K562 (cell line): Measurements from ENCODE around the gene VWA8. TPM values are rescaled to one million over a fixed set of nuclear protein-coding genes. Genes with fewer than 3 reads are reported as not detected.

Experiments
- ATAC-seq: fragments of 200-7000 bp; cut with Tn5 transposase; 3 replicates; pipeline ENCODE4 v1.9.1; 2020; ENCODE audit warnings: moderate library complexity
- BruUV-seq: library from RNA; stranded (reverse); fragments of 400-500 nt; replicated peaks from 2 replicates; lab custom pipeline; 2021; lab: Mats Ljungman, UMichigan
- CTCF ChIA-PET: fragments of 300-600 bp; formaldehyde crosslinking; extraction: SDS; loops from one replicate; lab custom pipeline; 2021; ENCODE audit warnings: low intra/inter-chr PET ratio; lab: Yijun Ruan, JAX
- POLR2A ChIA-PET: fragments of 300-600, 350-650 bp; sonication (Branson Sonifier 250); formaldehyde crosslinking; extraction: SDS; loops from one replicate; lab custom pipeline; 2021; ENCODE audit warnings: antibody characterized with exemption, inconsistent platforms; lab: Yijun Ruan, JAX
- DNase-seq, 4 experiments: peaks; one replicate each; pipeline versions ENCODE4 v3.0.0 to v3.0.0-alpha.2; 2011 to 2018; ENCODE audit warnings: low spot score in 3 of 4, mixed read lengths in 3 of 4; ENCODE audit errors: extremely low read depth in 1 of 4
- FAIRE-seq: peaks from 2 replicates; lab custom pipeline; 2011; peaks lifted over from hg19 to GRCh38; lab: Jason Lieb, UNC
- H2AFZ ChIP-seq: 2 replicates; pipeline ENCODE4 v1.6.0; 2011; ENCODE audit warnings: low read depth, low read length, control low read depth, inconsistent platforms
- H3K27ac ChIP-seq: fragments of 200-600 bp; 3 replicates; pipeline ENCODE4 v1.8.0; 2011; ENCODE audit warnings: low read depth, mild to moderate bottlenecking, control low read depth, inconsistent platforms, low read length, moderate library complexity, mixed read lengths; ENCODE audit errors: extremely low read depth
- H3K27me3 ChIP-seq, 2 experiments: fragments of 300-600 bp in 1 of 2; 2 replicates in 1 of 2; 3 replicates in 1 of 2; pipeline versions ENCODE4 v1.6.0 to v1.8.0; 2011; ENCODE audit warnings: inconsistent platforms in 2 of 2, low read length in 2 of 2, mild to moderate bottlenecking in 1 of 2, mixed read lengths in 1 of 2, moderate library complexity in 1 of 2; ENCODE audit not compliant: control insufficient read depth in 2 of 2, insufficient read depth in 2 of 2
- H3K36me3 ChIP-seq: fragments of 300-600 bp; 3 replicates; pipeline ENCODE4 v1.8.0; 2011; ENCODE audit warnings: mild to moderate bottlenecking, low read length, inconsistent platforms; ENCODE audit not compliant: control insufficient read depth, insufficient read depth
- H3K4me1 ChIP-seq, 2 experiments: fragments of 200-600 bp in 1 of 2; replicated peaks in 1 of 2; 2 replicates in 1 of 2; 3 replicates in 1 of 2; pipeline versions ENCODE4 v1.5.1 to v1.8.0; 2011; ENCODE audit warnings: inconsistent platforms in 2 of 2, low read length in 2 of 2, mild to moderate bottlenecking in 1 of 2, mixed read lengths in 1 of 2, moderate library complexity in 1 of 2; ENCODE audit not compliant: control insufficient read depth in 2 of 2, insufficient read depth in 2 of 2
- H3K4me2 ChIP-seq: 2 replicates; pipeline ENCODE4 v1.6.1; 2011; ENCODE audit warnings: low read length, control low read depth, inconsistent platforms, mixed read lengths; ENCODE audit not compliant: insufficient read depth
- H3K4me3 ChIP-seq: fragments of 200-600 bp; sonication (generic), shearing (Covaris generic); 2 replicates; pipeline ENCODE4 v1.5.1; 2016; ENCODE audit warnings: control low read depth, inconsistent platforms
- H3K79me2 ChIP-seq: fragments of 200-600 bp; 3 replicates; pipeline ENCODE4 v1.8.0; 2011; ENCODE audit warnings: low read length, inconsistent platforms; ENCODE audit not compliant: control insufficient read depth, insufficient read depth
- H3K9ac ChIP-seq, 2 experiments: 2 replicates each; pipeline versions ENCODE4 v1.6.0 to v1.6.1; 2011; ENCODE audit warnings: low read depth in 2 of 2, low read length in 2 of 2, control low read depth in 1 of 2, inconsistent platforms in 1 of 2, mild to moderate bottlenecking in 1 of 2, mixed read lengths in 1 of 2; ENCODE audit not compliant: insufficient read depth in 1 of 2
- H3K9me1 ChIP-seq: one replicate; pipeline ENCODE4 v1.6.0; 2011; ENCODE audit warnings: inconsistent platforms, mild to moderate bottlenecking, low read length, moderate library complexity; ENCODE audit not compliant: control insufficient read depth, insufficient read depth
- H3K9me3 ChIP-seq: replicated peaks from 2 replicates; pipeline ENCODE4 v1.5.1; 2011; ENCODE audit warnings: low read depth, low read length, inconsistent platforms; ENCODE audit not compliant: control insufficient read depth, insufficient read depth
- H4K20me1 ChIP-seq: replicated peaks from 2 replicates; pipeline ENCODE4 v1.6.1; 2011; ENCODE audit warnings: low read length, inconsistent platforms, mixed read lengths; ENCODE audit not compliant: control insufficient read depth, insufficient read depth
- C11orf30 ChIP-seq: fragments of 450-650 bp; IDR thresholded peaks from 2 replicates; pipeline ENCODE4 v1.6.1; 2016; ENCODE audit warnings: low read depth, mild to moderate bottlenecking
- CEBPG ChIP-seq, 3 experiments: fragments of 200-800 bp in 1 of 3; sonication (Bioruptor generic) in 1 of 3; sonication (generic) in 1 of 3; formaldehyde crosslinking in 1 of 3; IDR thresholded peaks in 2 of 3; conservative IDR thresholded peaks in 1 of 3; 2 replicates each; pipeline versions ENCODE4 v1.6.1 to v1.8.0; 2016 to 2022; ENCODE audit warnings: missing compliant biosample characterization in 2 of 3, missing genetic modification characterization in 2 of 3, mild to moderate bottlenecking in 1 of 3, missing genetic modification reagents in 1 of 3
- ETV5 ChIP-seq: sonication (generic); formaldehyde crosslinking; IDR thresholded peaks from 2 replicates; pipeline ENCODE4 v1.4.0; 2020; ENCODE audit warnings: low read depth, mild to moderate bottlenecking, missing genetic modification reagents
- FOXK1 ChIP-seq: sonication (generic); formaldehyde crosslinking; IDR thresholded peaks from 2 replicates; pipeline ENCODE4 v1.8.0; 2022; ENCODE audit warnings: missing genetic modification reagents, mild to moderate bottlenecking, borderline replicate concordance
- GATAD2A ChIP-seq: fragments of 450-650 bp; IDR thresholded peaks from 2 replicates; pipeline ENCODE4 v1.6.1; 2017
- MCM7 ChIP-seq, 2 experiments: fragments of 450-650 bp; IDR thresholded peaks; 2 replicates each; pipeline ENCODE4 v1.6.1; 2016 to 2018
- POLR3A ChIP-seq: IDR thresholded peaks from 2 replicates; pipeline ENCODE4 v1.6.1; 2011; ENCODE audit warnings: borderline replicate concordance, mild to moderate bottlenecking, moderate library complexity; ENCODE audit not compliant: insufficient read length, insufficient read depth; ENCODE audit errors: extremely low read depth
- SIX5 ChIP-seq, 2 experiments: IDR thresholded peaks; 2 replicates each; pipeline ENCODE4 v1.6.1; 2011; ENCODE audit warnings: low read length in 2 of 2, borderline replicate concordance in 1 of 2, low read depth in 1 of 2, mild to moderate bottlenecking in 1 of 2, moderate library complexity in 1 of 2; ENCODE audit not compliant: insufficient read depth in 1 of 2
- TAF15 ChIP-seq: fragments of 200-400 bp; formaldehyde crosslinking; IDR thresholded peaks from 2 replicates; pipeline ENCODE4 v1.6.1; 2017; ENCODE audit warnings: mild to moderate bottlenecking, low read depth, low read length, moderate library complexity
- TRIM24 ChIP-seq, 2 experiments: fragments of 450-650 bp; IDR thresholded peaks; 2 replicates each; pipeline ENCODE4 v1.6.1; 2016
- ZNF143 ChIP-seq: sonication (generic); formaldehyde crosslinking; IDR thresholded peaks from 2 replicates; pipeline ENCODE4 v1.9.0; 2022; ENCODE audit warnings: mild to moderate bottlenecking, missing genetic modification reagents
- WGBS: fragments of 100-300 bp; shearing (Covaris generic); methylation state at CpG from one replicate; pipeline ENCODE4 v1.1.6; 2016; ENCODE audit warnings: low coverage, mixed read lengths; ENCODE audit not compliant: insufficient coverage; ENCODE audit errors: missing lambda C conversion rate; 5-methylcytosine and 5-hydroxymethylcytosine counted together
- in situ Hi-C: fragments of 300-500 bp; cut with MboI; formaldehyde crosslinking; loops from 4 replicates; pipeline ENCODE4 v1.15.0; 2018; ENCODE audit warnings: inconsistent platforms, mixed read lengths
- intact Hi-C: fragments of 100-400 bp; cut with micrococcal nuclease; formaldehyde crosslinking; loops from 2 replicates; pipeline ENCODE4 v1.14.2; 2022
- polyA plus RNA-seq, 8 experiments: library from polyadenylated mRNA; depleted of rRNA in 4 of 8; stranded (reverse) in 5 of 8; unstranded in 3 of 8; fragments of >200 nt; fragmentation: Nextera tagmentation in 2 of 8; fragmentation: Illumina TruSeq in 1 of 8; extraction: Ambion mirVana in 2 of 8; extraction: Trizol in 1 of 8; gene quantifications; 2 replicates each; pipeline versions ENCODE4 v1.2.1 to v1.2.3, GENCODE V29; 2011 to 2014; ENCODE audit warnings: inconsistent platforms in 1 of 8, missing spikeins in 1 of 8
- total RNA-seq, 7 experiments: library from RNA; depleted of rRNA in 6 of 7; stranded (reverse); fragments of >200 nt in 6 of 7; fragmentation: Illumina TruSeq in 2 of 7; extraction: Trizol in 2 of 7; gene quantifications; 2 replicates each; pipeline versions ENCODE4 v1.2.1 to v1.2.3, GENCODE V29; 2011 to 2021; ENCODE audit warnings: low replicate concordance in 1 of 7
- TF ChIP-seq, protein P1 (sequence below): fragments of 250-450 bp; sonication (Bioruptor Pico); IDR thresholded peaks from 2 replicates; pipeline ENCODE4 v1.5.0; 2020; ENCODE audit warnings: mild to moderate bottlenecking, borderline replicate concordance
- TF ChIP-seq, protein P2 (sequence below): fragments of 450-650 bp; IDR thresholded peaks from 2 replicates; pipeline ENCODE4 v1.6.1; 2016; ENCODE audit warnings: borderline replicate concordance
- TF ChIP-seq, protein P3 (sequence below), 2 experiments: fragments of 450-650 bp in 1 of 2; sonication (generic) in 1 of 2; formaldehyde crosslinking; conservative IDR thresholded peaks; 2 replicates each; pipeline versions ENCODE4 v1.4.0 to v1.8.1; 2020 to 2022; ENCODE audit warnings: mild to moderate bottlenecking in 1 of 2, missing genetic modification reagents in 1 of 2
- TF ChIP-seq, protein P4 (sequence below): sonication (generic); formaldehyde crosslinking; IDR thresholded peaks from 2 replicates; pipeline ENCODE4 v1.8.0; 2022; ENCODE audit warnings: missing genetic modification reagents, mild to moderate bottlenecking, borderline replicate concordance

VWA8 gene
- total and polyA plus RNA-seq, 9 of the 15 experiments (the other 6 are each of a cell fraction or from before 2014, with no cell fraction given): 2.1 to 18.5 (median 13.3) TPM

DNA sequence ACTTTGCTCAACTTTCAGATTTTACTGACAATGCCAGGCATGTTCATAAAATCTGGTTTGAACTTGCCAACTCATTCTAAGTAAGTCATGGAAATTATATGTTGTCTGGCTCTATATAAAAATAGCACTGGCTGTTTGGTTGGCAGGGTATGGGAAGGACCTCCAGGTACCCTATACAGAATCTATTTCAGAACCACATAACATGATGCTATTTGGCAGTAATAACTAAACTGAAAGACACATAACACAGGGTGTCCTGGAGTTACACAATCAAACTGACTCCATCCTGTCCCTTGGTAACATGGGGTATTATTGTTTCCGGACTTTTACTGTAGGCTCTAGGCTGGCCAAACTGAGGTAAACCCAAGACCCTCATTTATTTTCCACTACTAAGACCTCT lies 254.8 kb downstream of the VWA8 start:
- intact Hi-C loops (no loop called here), in situ Hi-C loops (no loop called here)
- H3K9me3 ChIP-seq: no peaks in the 10 kb centered on the region
- peaks cover 1% of the 10 kb centered on the region; the same call in 1 of the 3 replicates for H3K36me3 ChIP-seq
- no TSS peak for BruUV-seq
- POLR2A ChIA-PET: no interaction called here
- no peak overlapping the region for H3K9ac ChIP-seq
- no peaks in the 10 kb centered on the region for H3K27me3 ChIP-seq
- no peaks in the 10 kb centered on the region for H3K9me1 ChIP-seq
- no peaks in the 10 kb centered on the region for H3K79me2 ChIP-seq
- WGBS: 88% methylated on average over 1 of the region's 1 CpG
- H4K20me1 ChIP-seq: no peaks in the 10 kb centered on the region
- CTCF ChIA-PET: no interaction called here
- DNase-seq (no peak), ATAC-seq (no peak), FAIRE-seq (no peak)
- H3K27ac ChIP-seq: no peak overlapping the region
- peaks cover 0 to under 1% of the 10 kb centered on the region in 2 experiments; a peak in 2 of 5 replicates for H3K4me1 ChIP-seq
- H3K4me3 ChIP-seq: no peak overlapping the region
- no peak overlapping the region for H2AFZ ChIP-seq
- no peak overlapping the region for H3K4me2 ChIP-seq
- no peak for TF ChIP-seq ETV5
- TF ChIP-seq, protein P1, sequence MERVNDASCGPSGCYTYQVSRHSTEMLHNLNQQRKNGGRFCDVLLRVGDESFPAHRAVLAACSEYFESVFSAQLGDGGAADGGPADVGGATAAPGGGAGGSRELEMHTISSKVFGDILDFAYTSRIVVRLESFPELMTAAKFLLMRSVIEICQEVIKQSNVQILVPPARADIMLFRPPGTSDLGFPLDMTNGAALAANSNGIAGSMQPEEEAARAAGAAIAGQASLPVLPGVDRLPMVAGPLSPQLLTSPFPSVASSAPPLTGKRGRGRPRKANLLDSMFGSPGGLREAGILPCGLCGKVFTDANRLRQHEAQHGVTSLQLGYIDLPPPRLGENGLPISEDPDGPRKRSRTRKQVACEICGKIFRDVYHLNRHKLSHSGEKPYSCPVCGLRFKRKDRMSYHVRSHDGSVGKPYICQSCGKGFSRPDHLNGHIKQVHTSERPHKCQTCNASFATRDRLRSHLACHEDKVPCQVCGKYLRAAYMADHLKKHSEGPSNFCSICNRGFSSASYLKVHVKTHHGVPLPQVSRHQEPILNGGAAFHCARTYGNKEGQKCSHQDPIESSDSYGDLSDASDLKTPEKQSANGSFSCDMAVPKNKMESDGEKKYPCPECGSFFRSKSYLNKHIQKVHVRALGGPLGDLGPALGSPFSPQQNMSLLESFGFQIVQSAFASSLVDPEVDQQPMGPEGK (CRISPR knock-in tag): no peak
- TF ChIP-seq CEBPG (CRISPR knock-in tag; IDR thresholded peaks at IDR 0.05): no peak
- TF ChIP-seq CEBPG (tag; conservative IDR thresholded peaks at IDR 0.05 in 1 of 2, IDR thresholded peaks at IDR 0.05 in 1 of 2): no peak
- TF ChIP-seq, protein P2, sequence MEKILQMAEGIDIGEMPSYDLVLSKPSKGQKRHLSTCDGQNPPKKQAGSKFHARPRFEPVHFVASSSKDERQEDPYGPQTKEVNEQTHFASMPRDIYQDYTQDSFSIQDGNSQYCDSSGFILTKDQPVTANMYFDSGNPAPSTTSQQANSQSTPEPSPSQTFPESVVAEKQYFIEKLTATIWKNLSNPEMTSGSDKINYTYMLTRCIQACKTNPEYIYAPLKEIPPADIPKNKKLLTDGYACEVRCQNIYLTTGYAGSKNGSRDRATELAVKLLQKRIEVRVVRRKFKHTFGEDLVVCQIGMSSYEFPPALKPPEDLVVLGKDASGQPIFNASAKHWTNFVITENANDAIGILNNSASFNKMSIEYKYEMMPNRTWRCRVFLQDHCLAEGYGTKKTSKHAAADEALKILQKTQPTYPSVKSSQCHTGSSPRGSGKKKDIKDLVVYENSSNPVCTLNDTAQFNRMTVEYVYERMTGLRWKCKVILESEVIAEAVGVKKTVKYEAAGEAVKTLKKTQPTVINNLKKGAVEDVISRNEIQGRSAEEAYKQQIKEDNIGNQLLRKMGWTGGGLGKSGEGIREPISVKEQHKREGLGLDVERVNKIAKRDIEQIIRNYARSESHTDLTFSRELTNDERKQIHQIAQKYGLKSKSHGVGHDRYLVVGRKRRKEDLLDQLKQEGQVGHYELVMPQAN: no peak
- TF ChIP-seq SIX5 (IDR thresholded peaks at IDR 0.05; ENCODE audit: borderline replicate concordance in 1 of 2, insufficient read depth in 1 of 2, low read depth in 1 of 2, low read length in 2 of 2): no peak
- no peak for TF ChIP-seq MCM7 (IDR thresholded peaks at IDR 0.05)
- no peak for TF ChIP-seq TRIM24 (IDR thresholded peaks at IDR 0.05)
- TF ChIP-seq GATAD2A: no peak
- TF ChIP-seq FOXK1 (CRISPR knock-in tag): no peak
- no peak for TF ChIP-seq TAF15
- no peak for TF ChIP-seq C11orf30
- no peak for TF ChIP-seq POLR3A
- TF ChIP-seq, protein P3, sequence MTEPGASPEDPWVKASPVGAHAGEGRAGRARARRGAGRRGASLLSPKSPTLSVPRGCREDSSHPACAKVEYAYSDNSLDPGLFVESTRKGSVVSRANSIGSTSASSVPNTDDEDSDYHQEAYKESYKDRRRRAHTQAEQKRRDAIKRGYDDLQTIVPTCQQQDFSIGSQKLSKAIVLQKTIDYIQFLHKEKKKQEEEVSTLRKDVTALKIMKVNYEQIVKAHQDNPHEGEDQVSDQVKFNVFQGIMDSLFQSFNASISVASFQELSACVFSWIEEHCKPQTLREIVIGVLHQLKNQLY (CRISPR knock-in tag; conservative IDR thresholded peaks at IDR 0.05): no peak
- TF ChIP-seq, protein P4, sequence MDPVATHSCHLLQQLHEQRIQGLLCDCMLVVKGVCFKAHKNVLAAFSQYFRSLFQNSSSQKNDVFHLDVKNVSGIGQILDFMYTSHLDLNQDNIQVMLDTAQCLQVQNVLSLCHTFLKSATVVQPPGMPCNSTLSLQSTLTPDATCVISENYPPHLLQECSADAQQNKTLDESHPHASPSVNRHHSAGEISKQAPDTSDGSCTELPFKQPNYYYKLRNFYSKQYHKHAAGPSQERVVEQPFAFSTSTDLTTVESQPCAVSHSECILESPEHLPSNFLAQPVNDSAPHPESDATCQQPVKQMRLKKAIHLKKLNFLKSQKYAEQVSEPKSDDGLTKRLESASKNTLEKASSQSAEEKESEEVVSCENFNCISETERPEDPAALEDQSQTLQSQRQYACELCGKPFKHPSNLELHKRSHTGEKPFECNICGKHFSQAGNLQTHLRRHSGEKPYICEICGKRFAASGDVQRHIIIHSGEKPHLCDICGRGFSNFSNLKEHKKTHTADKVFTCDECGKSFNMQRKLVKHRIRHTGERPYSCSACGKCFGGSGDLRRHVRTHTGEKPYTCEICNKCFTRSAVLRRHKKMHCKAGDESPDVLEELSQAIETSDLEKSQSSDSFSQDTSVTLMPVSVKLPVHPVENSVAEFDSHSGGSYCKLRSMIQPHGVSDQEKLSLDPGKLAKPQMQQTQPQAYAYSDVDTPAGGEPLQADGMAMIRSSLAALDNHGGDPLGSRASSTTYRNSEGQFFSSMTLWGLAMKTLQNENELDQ (CRISPR knock-in tag): no peak
- no peak for TF ChIP-seq ZNF143
